ENCODE data around the gene NRIP1.

The NRIP1 gene

DNA sequence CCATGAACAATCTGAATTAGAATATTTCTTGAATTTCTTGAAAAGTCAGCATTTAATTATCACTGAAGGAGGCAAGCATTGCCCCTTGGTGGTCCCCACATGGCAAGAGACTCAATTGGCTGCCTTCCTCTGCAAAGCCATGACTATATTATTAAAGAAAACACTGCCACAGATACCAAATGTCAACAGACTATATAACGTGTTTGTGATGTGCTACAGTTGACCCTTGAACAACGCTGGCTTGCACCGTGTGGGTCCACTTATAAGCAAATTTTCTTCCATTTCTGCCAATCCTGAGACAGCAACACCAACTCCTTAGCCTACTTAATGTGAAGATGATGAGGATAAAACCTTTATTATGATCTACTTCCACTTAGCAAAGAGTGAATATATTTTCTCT lies 66.5 kb downstream of the NRIP1 start:
- Histone ChIP-seq H2BK120ac (ENCODE audit: low read depth, low read length) (no peak overlapping the region), H4K8ac (ENCODE audit: low read depth, low read length) (no peak overlapping the region), H3K27ac (ENCODE audit: low read depth, low read length) (no peak overlapping the region), H3K4me2 (ENCODE audit: low read length) (no peak overlapping the region), H3K79me2 (ENCODE audit: control insufficient read depth, insufficient read depth, low read length) (peaks cover 3% of the 10 kb centered on the region), H3K18ac (ENCODE audit: low read length) (no peak overlapping the region), H4K5ac (ENCODE audit: low read length) (no peak overlapping the region), H3K23ac (ENCODE audit: low read length) (no peak overlapping the region), H3K79me1 (ENCODE audit: low read length) (no peaks in the 10 kb centered on the region), H3K4me3 (ENCODE audit: low read length) (no peak overlapping the region), H3K4ac (ENCODE audit: low read depth, low read length) (no peak overlapping the region), H3K9ac (ENCODE audit: low read length) (no peak overlapping the region), H2BK5ac (ENCODE audit: low read length) (no peak overlapping the region), H2AK5ac (ENCODE audit: low read length) (no peak overlapping the region), H3K27me3 (ENCODE audit: insufficient read depth, low read length, poor library complexity) (no peaks in the 10 kb centered on the region), H3K36me3 (ENCODE audit: control insufficient read depth, insufficient read depth, low read length) (no peaks in the 10 kb centered on the region), H3K56ac (ENCODE audit: low read length) (no peak overlapping the region), H2BK15ac (replicated peaks; ENCODE audit: low read depth) (no peak overlapping the region), H3K4me1 (ENCODE audit: control insufficient read depth, low read depth, low read length) (no peaks in the 10 kb centered on the region)
- DNase-seq: no peak
- no CpG with 5 or more reads among the region's 3 CpGs for WGBS (ENCODE audit: extremely low coverage, insufficient coverage, low lambda C conversion rate)

DNA sequence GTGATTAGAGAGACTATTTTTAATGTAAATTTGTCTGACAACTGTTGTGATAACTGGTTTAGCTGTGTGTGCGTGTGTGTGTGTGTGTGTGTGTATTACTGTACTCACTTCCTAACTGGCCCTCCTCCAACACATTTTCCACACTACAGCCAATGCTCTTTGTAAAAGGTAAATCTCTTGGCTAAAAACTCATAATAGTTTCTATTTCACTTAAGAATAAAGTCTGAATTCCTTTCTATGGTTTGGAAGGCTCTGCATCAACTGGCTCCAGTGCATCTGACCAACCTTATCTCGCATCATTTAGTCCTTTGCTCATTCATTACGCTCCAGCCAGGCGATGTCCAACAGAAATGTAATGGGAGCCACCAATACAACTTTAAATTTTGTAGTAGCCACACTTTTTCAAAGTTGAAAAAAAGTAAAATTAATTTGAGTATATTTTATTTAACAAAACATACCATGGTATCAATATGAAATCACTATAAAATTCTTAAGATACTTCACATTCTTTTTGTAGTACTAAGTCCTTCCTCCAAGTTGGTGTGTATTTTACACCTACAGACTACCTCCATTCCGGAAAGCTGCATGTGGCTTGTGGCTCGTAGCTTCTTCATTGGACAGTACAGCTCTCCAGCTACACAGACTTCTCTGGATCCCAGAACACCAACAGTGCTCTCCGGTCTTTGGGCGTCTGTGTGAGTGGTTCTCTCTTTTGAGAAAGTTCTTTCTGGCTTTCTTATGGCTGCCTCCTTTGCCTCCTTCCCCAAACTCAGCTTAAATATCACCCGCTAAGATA lies 68.9 kb downstream of the NRIP1 start:
- Histone ChIP-seq H3K27me3 (ENCODE audit: insufficient read depth, low read length, poor library complexity) (no peaks in the 10 kb centered on the region), H2AK5ac (ENCODE audit: low read length) (no peak overlapping the region), H3K56ac (ENCODE audit: low read length) (no peak overlapping the region), H3K4me2 (ENCODE audit: low read length) (no peak overlapping the region), H4K8ac (ENCODE audit: low read depth, low read length) (no peak overlapping the region), H3K27ac (ENCODE audit: low read depth, low read length) (no peak overlapping the region), H2BK15ac (replicated peaks; ENCODE audit: low read depth) (no peak overlapping the region), H3K4me3 (ENCODE audit: low read length) (no peak overlapping the region), H3K79me1 (ENCODE audit: low read length) (no peaks in the 10 kb centered on the region), H3K9ac (ENCODE audit: low read length) (no peak overlapping the region), H3K23ac (ENCODE audit: low read length) (no peak overlapping the region), H3K79me2 (ENCODE audit: control insufficient read depth, insufficient read depth, low read length) (peaks cover 2% of the 10 kb centered on the region), H3K18ac (ENCODE audit: low read length) (no peak overlapping the region), H3K4me1 (ENCODE audit: control insufficient read depth, low read depth, low read length) (no peaks in the 10 kb centered on the region), H3K4ac (ENCODE audit: low read depth, low read length) (no peak overlapping the region), H4K5ac (ENCODE audit: low read length) (no peak overlapping the region), H3K36me3 (ENCODE audit: control insufficient read depth, insufficient read depth, low read length) (no peaks in the 10 kb centered on the region), H2BK120ac (ENCODE audit: low read depth, low read length) (no peak overlapping the region), H2BK5ac (ENCODE audit: low read length) (no peak overlapping the region)
- DNase-seq: peak; percentile 66
- no CpG with 5 or more reads among the region's 9 CpGs for WGBS (ENCODE audit: extremely low coverage, insufficient coverage, low lambda C conversion rate)

DNA sequence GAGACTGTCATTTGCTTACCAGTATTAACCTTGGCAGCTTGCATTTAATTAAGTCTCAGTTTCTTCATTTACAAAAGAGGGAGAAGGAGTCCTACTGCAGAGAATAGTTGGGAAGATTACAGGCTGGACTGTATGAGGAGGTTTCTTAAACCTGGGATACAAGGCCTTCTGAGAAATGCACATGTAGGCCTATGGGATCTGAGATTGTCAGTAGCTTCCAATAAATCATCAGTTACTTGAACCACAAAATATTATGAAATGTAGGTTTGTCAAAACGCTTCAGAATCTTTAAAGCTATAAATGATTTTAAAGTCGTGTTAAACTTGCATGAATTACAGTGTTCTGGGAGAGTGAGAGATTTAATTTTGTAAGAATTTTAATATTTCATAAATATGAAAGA lies 69.6 kb downstream of the NRIP1 start:
- no peak overlapping the region for H2BK15ac ChIP-seq (replicated peaks; ENCODE audit: low read depth)
- H4K5ac ChIP-seq (ENCODE audit: low read length): no peak overlapping the region
- H3K9ac ChIP-seq (ENCODE audit: low read length): no peak overlapping the region
- no peak overlapping the region for H2BK5ac ChIP-seq (ENCODE audit: low read length)
- no peak for DNase-seq
- H3K4ac ChIP-seq (ENCODE audit: low read depth, low read length): no peak overlapping the region
- H3K79me2 ChIP-seq (ENCODE audit: control insufficient read depth, insufficient read depth, low read length): peaks cover 2% of the 10 kb centered on the region
- H3K27me3 ChIP-seq (ENCODE audit: insufficient read depth, low read length, poor library complexity): no peaks in the 10 kb centered on the region
- H3K36me3 ChIP-seq (ENCODE audit: control insufficient read depth, insufficient read depth, low read length): no peaks in the 10 kb centered on the region
- H3K4me2 ChIP-seq (ENCODE audit: low read length): no peak overlapping the region
- no peak overlapping the region for H4K8ac ChIP-seq (ENCODE audit: low read depth, low read length)
- H2BK120ac ChIP-seq (ENCODE audit: low read depth, low read length): no peak overlapping the region
- no peaks in the 10 kb centered on the region for H3K4me1 ChIP-seq (ENCODE audit: control insufficient read depth, low read depth, low read length)
- H3K4me3 ChIP-seq (ENCODE audit: low read length): no peak overlapping the region
- no peak overlapping the region for H3K18ac ChIP-seq (ENCODE audit: low read length)
- 100% methylated on average over 1 of the region's 2 CpGs for WGBS (ENCODE audit: extremely low coverage, insufficient coverage, low lambda C conversion rate)
- no peak overlapping the region for H3K56ac ChIP-seq (ENCODE audit: low read length)
- no peaks in the 10 kb centered on the region for H3K79me1 ChIP-seq (ENCODE audit: low read length)
- no peak overlapping the region for H2AK5ac ChIP-seq (ENCODE audit: low read length)
- no peak overlapping the region for H3K23ac ChIP-seq (ENCODE audit: low read length)
- H3K27ac ChIP-seq (ENCODE audit: low read depth, low read length): no peak overlapping the region

- H3K79me2 ChIP-seq (ENCODE audit: control insufficient read depth, insufficient read depth, low read length): peaks cover 2% of the 10 kb centered on the region
- no peak overlapping the region for H4K8ac ChIP-seq (ENCODE audit: low read depth, low read length)
- no peak overlapping the region for H3K4ac ChIP-seq (ENCODE audit: low read depth, low read length)
- no peak overlapping the region for H3K56ac ChIP-seq (ENCODE audit: low read length)
- H3K79me1 ChIP-seq (ENCODE audit: low read length): no peaks in the 10 kb centered on the region
- H2BK120ac ChIP-seq (ENCODE audit: low read depth, low read length): no peak overlapping the region
- DNase-seq: no peak
- H3K36me3 ChIP-seq (ENCODE audit: control insufficient read depth, insufficient read depth, low read length): no peaks in the 10 kb centered on the region
- no peak overlapping the region for H3K27ac ChIP-seq (ENCODE audit: low read depth, low read length)
- H3K27me3 ChIP-seq (ENCODE audit: insufficient read depth, low read length, poor library complexity): no peaks in the 10 kb centered on the region
- no peak overlapping the region for H2BK15ac ChIP-seq (replicated peaks; ENCODE audit: low read depth)
- H3K23ac ChIP-seq (ENCODE audit: low read length): no peak overlapping the region
- no peak overlapping the region for H3K4me3 ChIP-seq (ENCODE audit: low read length)
- peaks cover 9% of the 10 kb centered on the region for H3K4me1 ChIP-seq (ENCODE audit: control insufficient read depth, low read depth, low read length)
- H3K4me2 ChIP-seq (ENCODE audit: low read length): no peak overlapping the region
- no peak overlapping the region for H2BK5ac ChIP-seq (ENCODE audit: low read length)
- H3K9ac ChIP-seq (ENCODE audit: low read length): no peak overlapping the region
- WGBS (ENCODE audit: extremely low coverage, insufficient coverage, low lambda C conversion rate): 100% methylated on average over 1 of the region's 2 CpGs
- H3K18ac ChIP-seq (ENCODE audit: low read length): no peak overlapping the region
- no peak overlapping the region for H4K5ac ChIP-seq (ENCODE audit: low read length)
- no peak overlapping the region for H2AK5ac ChIP-seq (ENCODE audit: low read length)
These were observed 71.7 kb downstream of the NRIP1 start for GRCh38 chr21:14993115-14993514.

DNA sequence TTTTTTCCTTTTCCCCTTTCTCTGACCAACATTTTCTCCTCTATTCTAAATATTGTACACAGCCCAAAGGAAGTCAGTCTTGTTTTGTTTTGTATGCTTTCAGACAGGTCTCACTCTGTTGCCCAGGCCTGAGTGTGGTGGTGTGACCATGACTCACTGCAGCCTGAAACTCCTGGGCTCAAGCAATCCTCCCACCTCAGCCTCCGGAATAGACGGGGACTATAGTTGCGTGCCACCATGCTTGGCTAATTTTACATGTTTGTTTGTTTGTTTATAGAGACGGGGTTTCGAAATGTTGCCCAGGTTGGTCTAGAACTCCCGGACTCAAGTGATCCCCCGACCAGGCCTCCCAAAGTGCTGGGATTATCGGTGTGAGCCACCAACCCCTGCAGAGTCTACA lies 72.8 kb downstream of the NRIP1 start:
- WGBS (ENCODE audit: extremely low coverage, insufficient coverage, low lambda C conversion rate): no CpG with 5 or more reads among the region's 8 CpGs
- no peak overlapping the region for H3K27ac ChIP-seq (ENCODE audit: low read depth, low read length)
- H3K18ac ChIP-seq (ENCODE audit: low read length): no peak overlapping the region

DNA sequence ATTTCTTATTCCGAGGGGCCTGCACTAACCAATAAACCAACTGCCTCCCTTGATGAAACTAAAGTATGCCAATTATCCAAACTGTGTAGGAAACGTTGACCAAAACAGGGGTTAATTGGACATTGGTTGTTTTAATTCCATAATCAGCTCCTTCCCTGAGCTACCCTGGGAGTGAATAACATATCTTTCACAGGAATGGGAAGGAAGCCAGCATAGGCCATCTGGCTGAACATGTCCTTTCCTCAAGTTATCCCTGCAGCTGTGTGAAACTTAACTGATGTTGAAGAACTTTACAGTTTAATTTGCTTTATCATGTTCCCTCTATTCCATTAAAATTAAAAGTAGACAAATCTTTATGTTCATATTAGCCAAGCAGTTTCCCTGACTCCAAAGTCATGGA lies 75.4 kb downstream of the NRIP1 start:
- H4K5ac ChIP-seq (ENCODE audit: low read length): no peak overlapping the region
- no CpG with 5 or more reads among the region's 2 CpGs for WGBS (ENCODE audit: extremely low coverage, insufficient coverage, low lambda C conversion rate)
- no peak overlapping the region for H3K27ac ChIP-seq (ENCODE audit: low read depth, low read length)
- H3K4me1 ChIP-seq (ENCODE audit: control insufficient read depth, low read depth, low read length): peaks cover 17% of the 10 kb centered on the region
- no peak overlapping the region for H3K9ac ChIP-seq (ENCODE audit: low read length)
- no peak overlapping the region for H2BK15ac ChIP-seq (replicated peaks; ENCODE audit: low read depth)
- peaks cover 2% of the 10 kb centered on the region for H3K79me1 ChIP-seq (ENCODE audit: low read length)
- H2BK120ac ChIP-seq (ENCODE audit: low read depth, low read length): no peak overlapping the region
- H3K23ac ChIP-seq (ENCODE audit: low read length): no peak overlapping the region
- H3K79me2 ChIP-seq (ENCODE audit: control insufficient read depth, insufficient read depth, low read length): no peaks in the 10 kb centered on the region
- no peak overlapping the region for H3K18ac ChIP-seq (ENCODE audit: low read length)
- no peaks in the 10 kb centered on the region for H3K27me3 ChIP-seq (ENCODE audit: insufficient read depth, low read length, poor library complexity)
- H2BK5ac ChIP-seq (ENCODE audit: low read length): no peak overlapping the region
- no peaks in the 10 kb centered on the region for H3K36me3 ChIP-seq (ENCODE audit: control insufficient read depth, insufficient read depth, low read length)
- no peak for DNase-seq
- H4K8ac ChIP-seq (ENCODE audit: low read depth, low read length): no peak overlapping the region
- peak overlapping the region; percentile 29 for H3K56ac ChIP-seq (ENCODE audit: low read length)
- no peak overlapping the region for H3K4me2 ChIP-seq (ENCODE audit: low read length)
- no peak overlapping the region for H3K4ac ChIP-seq (ENCODE audit: low read depth, low read length)
- H3K4me3 ChIP-seq (ENCODE audit: low read length): no peak overlapping the region
- H2AK5ac ChIP-seq (ENCODE audit: low read length): no peak overlapping the region

More for the DNA sequence above, 72.8 kb downstream of the NRIP1 start:
- DNase-seq: no peak
- Histone ChIP-seq H2BK120ac (ENCODE audit: low read depth, low read length) (no peak overlapping the region), H3K4me1 (ENCODE audit: control insufficient read depth, low read depth, low read length) (peaks cover 15% of the 10 kb centered on the region), H3K27me3 (ENCODE audit: insufficient read depth, low read length, poor library complexity) (no peaks in the 10 kb centered on the region), H3K4me2 (ENCODE audit: low read length) (no peak overlapping the region), H2AK5ac (ENCODE audit: low read length) (no peak overlapping the region), H3K9ac (ENCODE audit: low read length) (no peak overlapping the region), H3K79me2 (ENCODE audit: control insufficient read depth, insufficient read depth, low read length) (no peaks in the 10 kb centered on the region), H2BK15ac (replicated peaks; ENCODE audit: low read depth) (no peak overlapping the region), H3K79me1 (ENCODE audit: low read length) (no peaks in the 10 kb centered on the region), H3K56ac (ENCODE audit: low read length) (no peak overlapping the region), H3K4me3 (ENCODE audit: low read length) (no peak overlapping the region), H2BK5ac (ENCODE audit: low read length) (no peak overlapping the region), H3K36me3 (ENCODE audit: control insufficient read depth, insufficient read depth, low read length) (no peaks in the 10 kb centered on the region), H4K8ac (ENCODE audit: low read depth, low read length) (no peak overlapping the region), H3K23ac (ENCODE audit: low read length) (no peak overlapping the region), H3K4ac (ENCODE audit: low read depth, low read length) (no peak overlapping the region), H4K5ac (ENCODE audit: low read length) (no peak overlapping the region)
